Trophoblast cell (in vitro differentiated cells and primary cell): ENCODE data around the gene HIVEP1.

Experiments
- DNase-seq, 2 donors: peaks; one replicate each; pipeline ENCODE4 v3.0.0-alpha.2; 2016
- H2AFZ ChIP-seq: 2 replicates; pipeline ENCODE4 v1.6.1; 2013; ENCODE audit warnings: low read length, moderate library complexity, mild to moderate bottlenecking; ENCODE audit not compliant: insufficient read depth, poor library complexity
- H2AK5ac ChIP-seq: 2 replicates; pipeline ENCODE4 v1.6.1; 2013; ENCODE audit warnings: mild to moderate bottlenecking, low read length
- H2BK120ac ChIP-seq: 2 replicates; pipeline ENCODE4 v1.6.1; 2013; ENCODE audit warnings: low read length, mild to moderate bottlenecking, moderate library complexity; ENCODE audit not compliant: insufficient read depth, poor library complexity
- H2BK12ac ChIP-seq: 2 replicates; pipeline ENCODE4 v1.6.1; 2013; ENCODE audit warnings: mild to moderate bottlenecking, low read length, moderate library complexity
- H2BK5ac ChIP-seq: 2 replicates; pipeline ENCODE4 v1.6.1; 2013; ENCODE audit warnings: low read length, low read depth, moderate library complexity, mild to moderate bottlenecking; ENCODE audit not compliant: poor library complexity
- H3K14ac ChIP-seq: 2 replicates; pipeline ENCODE4 v1.6.1; 2013; ENCODE audit warnings: mild to moderate bottlenecking, low read length
- H3K18ac ChIP-seq: 2 replicates; pipeline ENCODE4 v1.6.1; 2013; ENCODE audit warnings: mild to moderate bottlenecking, low read length
- H3K23ac ChIP-seq: 2 replicates; pipeline ENCODE4 v1.6.1; 2013; ENCODE audit warnings: low read length
- H3K27ac ChIP-seq: 2 replicates; pipeline ENCODE4 v1.5.1; 2013; ENCODE audit warnings: low read depth, mild to moderate bottlenecking, inconsistent platforms, low read length, moderate library complexity
- H3K27me3 ChIP-seq: 2 replicates; pipeline ENCODE4 v1.6.1; 2013; ENCODE audit warnings: inconsistent platforms, mild to moderate bottlenecking, low read length, moderate library complexity; ENCODE audit not compliant: insufficient read depth
- H3K36me3 ChIP-seq, 2 experiments: 1 replicate in 1 of 2; 2 replicates in 1 of 2; pipeline ENCODE4 v1.6.1; 2013; ENCODE audit warnings: low read length in 2 of 2, mild to moderate bottlenecking in 2 of 2, moderate library complexity in 1 of 2; ENCODE audit not compliant: insufficient read depth in 2 of 2, control insufficient read depth in 1 of 2
- H3K4ac ChIP-seq: 2 replicates; pipeline ENCODE4 v1.6.1; 2013; ENCODE audit warnings: low read depth, mild to moderate bottlenecking, low read length, moderate library complexity
- H3K4me1 ChIP-seq, 2 experiments: 1 replicate in 1 of 2; 2 replicates in 1 of 2; pipeline ENCODE4 v1.6.1; 2013; ENCODE audit warnings: low read length in 2 of 2, mild to moderate bottlenecking in 2 of 2, moderate library complexity in 1 of 2; ENCODE audit not compliant: insufficient read depth in 2 of 2, control insufficient read depth in 1 of 2
- H3K4me2 ChIP-seq: 2 replicates; pipeline ENCODE4 v1.6.1; 2013; ENCODE audit warnings: inconsistent platforms, mild to moderate bottlenecking, low read length, moderate library complexity
- H3K4me3 ChIP-seq: 2 replicates; pipeline ENCODE4 v1.5.1; 2013; ENCODE audit warnings: mild to moderate bottlenecking, low read depth, low read length, inconsistent platforms
- H3K79me1 ChIP-seq: one replicate; pipeline ENCODE4 v1.6.1; 2013; ENCODE audit warnings: low read length
- H3K79me2 ChIP-seq: 2 replicates; pipeline ENCODE4 v1.6.1; 2013; ENCODE audit warnings: low read length, mild to moderate bottlenecking; ENCODE audit not compliant: control insufficient read depth, insufficient read depth, poor library complexity
- H3K9ac ChIP-seq: 2 replicates; pipeline ENCODE4 v1.6.1; 2013; ENCODE audit warnings: mild to moderate bottlenecking, low read length
- H3K9me3 ChIP-seq: 2 replicates; pipeline ENCODE4 v1.6.1; 2013; ENCODE audit warnings: low read depth, mild to moderate bottlenecking, control low read depth, inconsistent platforms, low read length; ENCODE audit not compliant: insufficient read depth
- H4K12ac ChIP-seq: 2 replicates; pipeline ENCODE4 v1.6.1; 2013; ENCODE audit warnings: low read depth, mild to moderate bottlenecking, low read length, moderate library complexity
- H4K8ac ChIP-seq: 2 replicates; pipeline ENCODE4 v1.6.1; 2013; ENCODE audit warnings: low read depth, mild to moderate bottlenecking, low read length, moderate library complexity
- H4K91ac ChIP-seq: one replicate; pipeline ENCODE4 v1.6.1; 2013; ENCODE audit warnings: low read depth, mild to moderate bottlenecking, low read length, moderate library complexity
- WGBS: extraction: QIAGEN DNeasy Blood & Tissue Kit; methylation state at CpG from one replicate; pipeline ENCODE4 v1.1.7; 2013; ENCODE audit warnings: missing lambda C conversion rate; ENCODE audit not compliant: insufficient read length, insufficient coverage; ENCODE audit errors: extremely low coverage; 5-methylcytosine and 5-hydroxymethylcytosine counted together

HIVEP1 gene

DNA sequence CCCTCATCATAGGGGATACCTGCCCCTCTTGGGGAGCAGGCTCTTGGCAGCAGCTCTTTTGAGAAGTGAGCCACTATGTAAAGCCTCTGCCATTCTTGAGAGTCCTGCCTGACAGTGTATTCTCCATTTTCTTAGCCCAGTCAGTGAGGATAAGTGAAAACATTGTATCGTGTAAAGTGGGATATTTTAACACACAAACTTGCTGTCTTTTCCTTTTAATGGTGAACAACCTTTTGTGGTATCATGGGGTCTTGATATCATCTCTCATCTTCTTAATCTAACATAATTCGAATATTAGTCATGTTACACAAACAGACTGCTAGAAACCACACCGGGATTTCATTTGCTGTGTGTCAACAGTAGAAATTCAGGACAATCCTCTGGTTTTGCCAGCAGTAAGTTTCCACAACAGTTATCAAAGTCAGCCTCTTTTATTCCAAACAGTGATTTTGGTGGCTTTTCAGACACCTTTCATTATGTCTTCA, 136.2 kb downstream of the HIVEP1 start:
- no peak overlapping the region for H3K14ac ChIP-seq
- no peak overlapping the region for H4K8ac ChIP-seq
- H3K4me2 ChIP-seq: no peak overlapping the region
- H3K27ac ChIP-seq: no peak overlapping the region
- no peaks in the 10 kb centered on the region for H3K79me2 ChIP-seq
- no peaks in the 10 kb centered on the region for H3K27me3 ChIP-seq
- no peak overlapping the region for H2BK12ac ChIP-seq
- H4K91ac ChIP-seq: no peak overlapping the region
- no peak overlapping the region for H2AK5ac ChIP-seq
- H3K36me3 ChIP-seq: peaks cover 0 to 2% of the 10 kb centered on the region in 2 experiments
- H3K4me3 ChIP-seq: no peak overlapping the region
- H2BK120ac ChIP-seq: no peak overlapping the region
- no peak overlapping the region for H3K18ac ChIP-seq
- H2AFZ ChIP-seq: no peak overlapping the region
- no peak overlapping the region for H3K9ac ChIP-seq
- no CpG with 5 or more reads among the region's 3 CpGs for WGBS
- no peaks in the 10 kb centered on the region for H3K9me3 ChIP-seq
- DNase-seq: no peak
- H3K23ac ChIP-seq: no peak overlapping the region
- no peaks in the 10 kb centered on the region for H3K79me1 ChIP-seq
- H2BK5ac ChIP-seq: no peak overlapping the region
- H3K4ac ChIP-seq: no peak overlapping the region
- no peaks in the 10 kb centered on the region for H3K4me1 ChIP-seq
- no peak overlapping the region for H4K12ac ChIP-seq

DNA sequence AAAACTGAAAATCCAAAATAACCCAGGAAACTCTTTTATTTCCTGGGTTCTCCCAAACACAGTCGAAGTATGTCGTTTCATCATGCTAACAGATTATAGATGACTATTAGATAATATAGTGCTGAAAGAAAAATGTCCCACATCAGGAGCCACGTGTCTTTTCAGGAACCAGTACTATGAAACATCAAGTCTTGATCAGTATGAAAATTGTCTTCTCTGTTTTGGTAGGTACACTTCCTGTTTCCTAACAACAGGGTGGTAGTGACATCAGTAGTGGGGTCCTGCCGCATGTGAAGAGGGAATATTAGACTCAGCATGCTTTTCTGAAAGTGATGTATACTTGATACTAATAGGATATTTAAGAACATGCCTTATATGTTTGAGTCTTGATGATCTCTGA, 136.7 kb downstream of the HIVEP1 start:
- no peaks in the 10 kb centered on the region for H3K4me1 ChIP-seq
- no CpG with 5 or more reads among the region's 4 CpGs for WGBS
- H3K79me2 ChIP-seq: no peaks in the 10 kb centered on the region
- H3K23ac ChIP-seq: no peak overlapping the region
- H2AK5ac ChIP-seq: no peak overlapping the region
- H3K18ac ChIP-seq: no peak overlapping the region
- H3K4me2 ChIP-seq: no peak overlapping the region
- H2BK12ac ChIP-seq: no peak overlapping the region
- H2BK120ac ChIP-seq: no peak overlapping the region
- no peak overlapping the region for H3K4ac ChIP-seq
- H3K27ac ChIP-seq: no peak overlapping the region
- no peak overlapping the region for H3K9ac ChIP-seq
- H3K36me3 ChIP-seq: peaks cover 0 to 2% of the 10 kb centered on the region in 2 experiments
- H3K9me3 ChIP-seq: no peaks in the 10 kb centered on the region
- peak in 1 of 2 donors; percentile 33 for DNase-seq
- no peak overlapping the region for H2AFZ ChIP-seq
- H3K4me3 ChIP-seq: no peak overlapping the region
- H3K14ac ChIP-seq: no peak overlapping the region
- H4K8ac ChIP-seq: no peak overlapping the region
- no peak overlapping the region for H2BK5ac ChIP-seq
- no peak overlapping the region for H4K12ac ChIP-seq
- no peaks in the 10 kb centered on the region for H3K27me3 ChIP-seq
- H4K91ac ChIP-seq: no peak overlapping the region
- no peaks in the 10 kb centered on the region for H3K79me1 ChIP-seq

DNA sequence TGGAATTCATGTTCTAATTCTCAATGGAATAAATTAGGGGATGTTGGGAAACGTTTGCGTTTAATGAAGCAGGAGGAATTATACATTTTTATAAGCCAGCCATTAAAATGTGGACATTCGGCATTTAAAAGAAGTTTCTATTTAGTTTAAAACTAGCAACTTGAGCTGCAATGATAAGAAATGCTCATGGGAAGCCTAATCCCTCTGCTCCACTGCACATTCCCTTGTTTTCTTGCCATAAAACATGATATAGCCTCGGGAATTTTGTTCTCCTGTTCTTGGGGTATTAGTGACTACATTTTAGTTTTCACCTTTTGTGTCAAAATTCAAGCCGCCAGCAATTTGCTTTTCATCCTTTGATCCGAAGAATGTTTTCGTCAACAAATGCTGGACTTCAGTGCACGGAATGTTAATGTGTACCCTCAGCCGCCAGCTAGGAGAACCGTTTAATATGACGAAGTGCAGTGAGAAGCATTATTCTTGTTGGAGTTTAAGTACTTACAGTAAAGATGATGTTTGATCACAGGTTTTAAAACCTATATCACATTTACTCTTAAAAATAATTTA, 137.9 kb downstream of the HIVEP1 start:
- H3K18ac ChIP-seq: no peak overlapping the region
- H3K4me3 ChIP-seq: no peak overlapping the region

DNA sequence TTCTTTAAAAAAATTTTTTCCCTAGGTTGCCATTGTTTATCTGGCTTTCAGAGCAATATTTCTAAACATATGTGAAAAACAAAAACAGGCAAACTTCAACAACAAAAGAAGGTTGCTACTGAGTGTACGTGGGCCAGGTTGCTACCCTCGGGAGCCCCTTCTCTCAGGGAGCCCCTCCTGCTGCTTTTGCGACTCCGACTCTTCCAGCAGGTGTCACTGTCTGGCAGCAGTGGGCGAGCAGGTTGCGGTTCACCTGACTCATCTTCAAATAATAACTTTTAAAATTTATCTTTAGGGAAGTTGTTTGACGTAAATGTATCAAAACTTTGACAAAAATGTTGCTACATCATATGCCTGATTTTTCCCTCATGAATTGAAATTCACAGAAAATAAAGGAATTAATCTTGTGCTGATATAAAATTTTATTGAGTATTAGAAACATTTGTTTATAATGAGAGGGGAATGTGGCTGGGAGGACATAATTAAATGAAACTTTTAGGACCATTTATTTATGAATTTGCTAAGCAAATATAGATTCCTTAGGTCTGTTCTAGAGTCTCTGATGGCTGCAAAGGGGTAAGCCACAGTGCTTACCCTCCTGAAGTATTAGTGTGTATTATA, 138.8 kb downstream of the HIVEP1 start:
- no peak overlapping the region for H2BK120ac ChIP-seq

More for the DNA sequence above, 137.9 kb downstream of the HIVEP1 start:
- no peak overlapping the region for H4K12ac ChIP-seq
- no peak overlapping the region for H3K9ac ChIP-seq
- no peaks in the 10 kb centered on the region for H3K9me3 ChIP-seq
- H2BK5ac ChIP-seq: no peak overlapping the region
- no peak overlapping the region for H3K27ac ChIP-seq
- H3K4me1 ChIP-seq: no peaks in the 10 kb centered on the region
- no peak overlapping the region for H3K4me2 ChIP-seq
- no peak overlapping the region for H3K14ac ChIP-seq
- H2AFZ ChIP-seq: no peak overlapping the region
- no peak overlapping the region for H2BK12ac ChIP-seq
- no peak overlapping the region for H4K8ac ChIP-seq
- no peak overlapping the region for H3K4ac ChIP-seq
- peak in 1 of 2 donors; percentile 34 for DNase-seq
- no peaks in the 10 kb centered on the region for H3K79me2 ChIP-seq
- no peak overlapping the region for H3K23ac ChIP-seq
- WGBS: no CpG with 5 or more reads among the region's 11 CpGs
- no peak overlapping the region for H2BK120ac ChIP-seq
- no peak overlapping the region for H4K91ac ChIP-seq
- no peaks in the 10 kb centered on the region for H3K27me3 ChIP-seq
- H3K36me3 ChIP-seq: peaks cover 0 to 2% of the 10 kb centered on the region in 2 experiments
- no peak overlapping the region for H2AK5ac ChIP-seq
- H3K79me1 ChIP-seq: no peaks in the 10 kb centered on the region

More for the DNA sequence above, 138.8 kb downstream of the HIVEP1 start:
- Histone ChIP-seq H3K4ac (no peak overlapping the region), H2AK5ac (no peak overlapping the region), H3K23ac (no peak overlapping the region), H3K4me1 (no peaks in the 10 kb centered on the region), H3K4me2 (no peak overlapping the region), H3K9ac (no peak overlapping the region), H4K91ac (no peak overlapping the region), H3K9me3 (no peaks in the 10 kb centered on the region), H3K14ac (no peak overlapping the region), H3K27me3 (no peaks in the 10 kb centered on the region), H3K4me3 (no peak overlapping the region), H3K27ac (no peak overlapping the region), H2AFZ (no peak overlapping the region), H2BK5ac (no peak overlapping the region), H3K79me2 (no peaks in the 10 kb centered on the region), H4K12ac (no peak overlapping the region), H3K79me1 (no peaks in the 10 kb centered on the region), H2BK12ac (no peak overlapping the region), H3K36me3 (peaks cover 0 to 2% of the 10 kb centered on the region in 2 experiments), H3K18ac (no peak overlapping the region), H4K8ac (no peak overlapping the region)
- DNase-seq: peak in 1 of 2 donors; percentile 57
- no CpG with 5 or more reads among the region's 7 CpGs for WGBS
